ENCODE data around the gene APMAP.

APMAP gene

GRCh38 chr20:25023356-25023755 lies 30.8 kb upstream of the APMAP start:
- DNase-seq = no peak

GRCh38 chr20:25022680-25023079 lies 30.1 kb upstream of the APMAP start:
- no peak for DNase-seq

GRCh38 chr20:25021336-25021735 lies 28.8 kb upstream of the APMAP start:
- no peak for DNase-seq

- no peak for DNase-seq
These were observed 28.4 kb upstream of the APMAP start for GRCh38 chr20:25020901-25021301.

- DNase-seq = no peak
These were observed 27.8 kb upstream of the APMAP start for GRCh38 chr20:25020345-25020744.

- no peak for DNase-seq
These were observed 27.0 kb upstream of the APMAP start for GRCh38 chr20:25019381-25020155.

- DNase-seq = no peak
These were observed 26.3 kb upstream of the APMAP start for GRCh38 chr20:25018841-25019240.

GRCh38 chr20:25018425-25018824 lies 25.9 kb upstream of the APMAP start:
- DNase-seq = no peak

GRCh38 chr20:25017257-25017803 lies 24.8 kb upstream of the APMAP start:
- no peak for DNase-seq

GRCh38 chr20:25016471-25016870 lies 23.9 kb upstream of the APMAP start:
- no peak for DNase-seq

- no peak for DNase-seq
These were observed 23.4 kb upstream of the APMAP start for GRCh38 chr20:25015986-25016385.

- DNase-seq = no peak
These were observed 22.3 kb upstream of the APMAP start for GRCh38 chr20:25014816-25015215.

GRCh38 chr20:25013478-25014380 lies 21.2 kb upstream of the APMAP start:
- no peak for DNase-seq

- no peak for DNase-seq
These were observed 20.2 kb upstream of the APMAP start for GRCh38 chr20:25012616-25013189.

- no peak for DNase-seq
These were observed 19.3 kb upstream of the APMAP start for GRCh38 chr20:25011831-25012241.

- no peak for DNase-seq
These were observed 18.7 kb upstream of the APMAP start for GRCh38 chr20:25011261-25011660.

- DNase-seq = no peak
These were observed 16.9 kb upstream of the APMAP start for GRCh38 chr20:25009218-25010145.

- DNase-seq = no peak
These were observed 16.1 kb upstream of the APMAP start for GRCh38 chr20:25008388-25009217.

- no peak for DNase-seq
These were observed 15.1 kb upstream of the APMAP start for GRCh38 chr20:25007491-25008305.

- no peak for DNase-seq
These were observed 14.0 kb upstream of the APMAP start for GRCh38 chr20:25006431-25007167.

All from stimulated activated CD4-positive, alpha-beta T cell treated with anti-CD3 and anti-CD28 coated beads, Interleukin-4, amount 100 ng/mL, for 1 hour (primary cell).